ENCODE measurements around the gene PARS2.
"Not testable (repeated sequence)": the region's sequence is repeated elsewhere in the genome, so short reads cannot be mapped to it uniquely, and the experiment has no call there.

The PARS2 gene

GRCh38 chr1:54800041-54800898 is 35.9 kb upstream of the PARS2 start:
- DNase-seq = no peak

- DNase-seq = peak; percentile 17 to 66 (median 50)
These were observed 34.7 kb upstream of the PARS2 start for GRCh38 chr1:54798769-54799641.

- DNase-seq = no peak
These were observed 33.9 kb upstream of the PARS2 start for GRCh38 chr1:54798206-54798605.

GRCh38 chr1:54796902-54797301 is 32.6 kb upstream of the PARS2 start:
- DNase-seq = no peak

- no peak for DNase-seq
These were observed 31.6 kb upstream of the PARS2 start for GRCh38 chr1:54795841-54796468.

GRCh38 chr1:54795356-54795665 is 31.0 kb upstream of the PARS2 start:
- no peak for DNase-seq

GRCh38 chr1:54794451-54795355 is 30.4 kb upstream of the PARS2 start:
- DNase-seq = peak; percentile 21 to 59 (median 48)

- DNase-seq = no peak
These were observed 28.5 kb upstream of the PARS2 start for GRCh38 chr1:54792686-54793282.

- peak; percentile 64 to 78 (median 70) for DNase-seq
These were observed 27.7 kb upstream of the PARS2 start for GRCh38 chr1:54791880-54792522.

GRCh38 chr1:54788459-54788858 is 24.1 kb upstream of the PARS2 start:
- no peak for DNase-seq

GRCh38 chr1:54787604-54788003 is 23.3 kb upstream of the PARS2 start:
- no peak for DNase-seq

GRCh38 chr1:54786778-54787177 is 22.5 kb upstream of the PARS2 start:
- no peak for DNase-seq

- DNase-seq = no peak
These were observed 19.7 kb upstream of the PARS2 start for GRCh38 chr1:54784066-54784465.

GRCh38 chr1:54782588-54782987 is 18.3 kb upstream of the PARS2 start:
- no peak for DNase-seq

- no peak for DNase-seq
These were observed 17.8 kb upstream of the PARS2 start for GRCh38 chr1:54782156-54782555.

GRCh38 chr1:54781023-54781723 is 16.9 kb upstream of the PARS2 start:
- DNase-seq = no peak

GRCh38 chr1:54777431-54777830 is 13.1 kb upstream of the PARS2 start:
- DNase-seq = no peak

GRCh38 chr1:54777011-54777410 is 12.7 kb upstream of the PARS2 start:
- no peak for DNase-seq

GRCh38 chr1:54775828-54776721 is 11.8 kb upstream of the PARS2 start:
- DNase-seq = not testable (repeated sequence)
